DMS53 (cell line): Measurements from ENCODE around the gene RPN2.
"Not testable (repeated sequence)": the region's sequence is repeated elsewhere in the genome, so short reads cannot be mapped to it uniquely, and the experiment has no call there.

Experiments used
- DNase-seq: peaks from one replicate; lab custom pipeline; 2025; lab: John Stamatoyannopoulos, UW

The RPN2 gene

GRCh38 chr20:37178839-37179682 is at the start of gene RPN2, which contains the start of gene MROH8:
Gene RPN2, plus strand, starts transcription at chr20:37179330. Its CDS starts 27 bp downstream, at chr20:37179357.
Gene MROH8, minus strand, starts transcription at chr20:37179548.
- peak; percentile 99 for DNase-seq

GRCh38 chr20:37131486-37131885 is 47.6 kb upstream of the RPN2 start:
- no peak for DNase-seq

GRCh38 chr20:37133952-37134351 is 45.2 kb upstream of the RPN2 start:
- no peak for DNase-seq

DNA sequence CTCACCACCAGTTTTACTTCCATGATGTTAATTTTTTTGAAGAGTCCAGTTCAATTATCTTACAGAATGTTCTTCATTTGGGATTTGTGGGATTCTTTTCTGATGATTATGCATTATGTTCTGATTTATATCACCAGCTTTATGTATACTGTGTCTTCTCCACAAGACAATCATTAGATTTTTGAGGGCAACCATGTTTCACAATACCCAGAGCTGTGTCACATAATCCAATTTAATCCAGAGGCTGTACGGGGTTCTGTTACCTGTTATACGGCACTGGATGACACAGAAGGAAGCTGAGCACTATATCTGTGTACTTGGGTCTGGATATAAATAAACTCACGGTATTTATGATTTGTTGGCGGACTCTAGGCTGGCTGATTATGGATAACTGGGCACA is 41.6 kb upstream of the RPN2 start:
- DNase-seq: no peak

DNA sequence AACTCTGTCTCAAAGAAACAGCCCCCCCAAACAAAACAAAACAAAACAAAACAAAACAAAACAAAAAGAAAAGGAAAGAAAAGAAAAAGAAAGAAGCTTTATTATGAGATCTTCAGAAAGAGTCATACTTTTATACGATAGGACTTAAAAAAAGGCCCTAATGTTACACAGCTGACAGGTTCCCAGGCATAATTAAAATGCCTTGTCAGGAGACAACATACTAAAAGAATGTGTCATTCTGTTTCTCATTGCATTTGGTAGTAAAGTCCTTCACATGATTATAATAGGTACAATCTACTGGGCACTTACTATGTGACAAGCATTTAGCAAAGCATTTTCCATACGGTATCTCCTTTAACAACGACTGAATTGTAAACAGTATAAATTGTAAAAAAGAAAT is 36.4 kb upstream of the RPN2 start:
- no peak for DNase-seq

DNA sequence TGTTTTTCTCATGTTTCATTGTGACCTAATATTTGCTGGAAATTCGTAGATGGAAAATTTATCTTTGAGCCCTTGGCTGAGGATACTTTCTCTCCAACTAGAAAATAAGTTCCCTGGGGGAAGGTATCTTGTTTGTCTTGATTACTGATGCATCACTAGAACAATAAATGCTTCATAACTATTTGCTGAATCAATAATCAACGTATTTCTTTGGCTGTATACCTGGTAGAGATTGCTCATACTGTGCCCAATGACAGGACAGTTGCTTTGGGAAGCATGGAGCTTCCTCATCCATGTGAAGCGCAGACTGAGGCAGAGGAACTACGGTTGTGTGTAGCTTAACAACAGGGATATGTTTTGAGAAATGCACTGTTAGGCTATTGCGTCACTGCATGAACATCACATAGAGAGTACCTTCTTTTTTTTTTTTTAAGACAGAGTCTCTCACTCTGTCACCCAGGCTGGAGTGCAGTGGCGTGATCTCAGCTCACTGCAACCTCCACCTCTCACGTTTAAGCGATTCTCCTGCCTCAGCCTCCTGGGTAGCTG is 34.2 kb upstream of the RPN2 start:
- DNase-seq: no peak

DNA sequence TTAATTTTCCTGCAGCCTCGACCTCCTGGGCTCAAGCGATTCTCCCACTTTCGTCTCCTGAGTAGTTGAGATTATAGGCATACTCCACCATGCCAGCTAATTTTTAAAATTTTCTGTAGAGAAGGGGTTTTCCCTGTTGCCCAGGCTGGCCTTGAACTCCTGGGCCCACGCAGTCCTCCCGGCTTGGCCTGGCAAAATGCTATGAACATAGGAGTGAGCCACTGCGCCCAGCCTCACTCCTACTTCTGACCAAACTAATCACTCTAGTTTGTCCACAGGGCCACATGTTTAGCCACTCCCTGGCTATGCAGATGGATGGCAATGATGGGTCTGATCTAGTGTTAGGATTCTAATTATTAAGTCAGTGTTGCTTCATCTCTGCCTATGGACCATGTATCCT is 31.9 kb upstream of the RPN2 start:
- no peak for DNase-seq

GRCh38 chr20:37150864-37151263 is 28.3 kb upstream of the RPN2 start:
- DNase-seq: not testable (repeated sequence)

DNA sequence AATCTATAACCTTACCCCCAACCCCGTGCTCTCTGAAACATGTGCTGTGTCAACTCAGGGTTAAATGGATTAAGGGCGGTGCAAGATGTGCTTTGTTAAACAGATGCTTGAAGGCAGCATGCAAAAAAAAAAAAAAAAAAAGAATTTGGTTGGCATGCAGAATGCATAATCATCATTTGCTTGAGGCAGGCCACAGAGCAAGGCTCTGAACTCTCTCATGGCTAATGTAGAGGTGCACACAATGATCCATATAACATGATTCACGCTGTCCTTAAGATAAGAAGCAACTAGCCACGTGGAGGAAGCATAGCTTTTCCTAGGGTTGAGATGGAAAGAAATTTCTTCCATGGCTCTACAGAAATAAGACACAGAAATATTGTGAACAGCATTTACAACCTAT is 27.6 kb upstream of the RPN2 start:
- no peak for DNase-seq

GRCh38 chr20:37152284-37152683 is 26.8 kb upstream of the RPN2 start:
- no peak for DNase-seq

- no peak for DNase-seq
Measured at GRCh38 chr20:37154684-37155298, 24.3 kb upstream of the RPN2 start.

- no peak for DNase-seq
Measured at GRCh38 chr20:37155987-37156386, 23.1 kb upstream of the RPN2 start.

DNA sequence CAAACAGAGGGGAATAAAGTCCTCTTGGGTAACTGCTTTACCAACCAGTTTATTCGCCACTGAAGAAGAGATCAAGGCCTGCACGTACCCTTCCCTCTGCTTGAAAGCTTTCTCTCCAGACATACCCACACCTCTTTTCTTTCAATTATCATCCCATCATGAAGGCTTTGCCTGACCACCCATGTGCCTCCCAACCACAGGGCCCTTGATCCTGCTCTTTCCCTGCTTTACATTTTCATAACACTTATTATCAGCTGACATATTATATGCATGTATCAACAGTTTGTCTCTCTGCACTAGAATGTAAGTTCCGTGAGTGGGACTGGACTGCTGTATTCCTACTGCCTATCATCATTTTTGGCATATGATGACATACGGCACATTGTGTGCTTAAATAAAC is 20.9 kb upstream of the RPN2 start:
- DNase-seq: no peak

GRCh38 chr20:37160683-37161082 is 18.4 kb upstream of the RPN2 start:
- DNase-seq: no peak

DNA sequence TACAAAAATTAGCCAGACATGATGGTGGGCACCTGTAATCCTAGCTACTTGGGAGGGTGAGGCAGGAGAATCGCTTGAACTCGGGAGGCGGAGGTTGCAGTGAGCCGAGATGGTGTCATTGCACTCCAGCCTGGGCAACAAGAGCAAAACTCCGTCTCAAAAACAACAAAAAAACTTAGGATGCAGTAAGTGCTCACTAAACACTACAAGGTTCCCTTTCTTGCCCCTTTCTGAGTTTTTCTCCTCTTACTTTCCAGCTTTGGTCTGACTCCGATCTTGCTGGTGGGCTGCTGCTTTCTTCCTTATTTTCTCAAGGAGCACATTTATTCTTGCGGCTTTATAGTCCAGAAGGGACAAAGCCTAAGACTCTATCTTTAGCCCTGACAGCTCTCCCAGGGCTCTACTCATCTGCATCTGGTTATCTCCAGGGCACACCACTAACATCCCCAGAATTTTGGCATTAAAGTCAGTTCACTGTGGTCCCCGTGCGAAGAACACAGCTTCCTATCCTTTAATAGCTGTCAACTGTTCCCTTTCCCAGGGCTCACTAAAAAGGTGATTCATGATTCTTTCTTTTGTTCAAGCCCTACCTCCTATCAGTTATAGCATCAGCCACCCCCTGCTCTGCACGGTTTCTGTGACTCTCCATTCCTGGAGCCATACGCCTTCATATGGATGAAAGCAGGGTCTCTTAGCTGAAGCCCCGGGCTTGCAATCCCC is 17.1 kb upstream of the RPN2 start:
- DNase-seq: no peak

DNA sequence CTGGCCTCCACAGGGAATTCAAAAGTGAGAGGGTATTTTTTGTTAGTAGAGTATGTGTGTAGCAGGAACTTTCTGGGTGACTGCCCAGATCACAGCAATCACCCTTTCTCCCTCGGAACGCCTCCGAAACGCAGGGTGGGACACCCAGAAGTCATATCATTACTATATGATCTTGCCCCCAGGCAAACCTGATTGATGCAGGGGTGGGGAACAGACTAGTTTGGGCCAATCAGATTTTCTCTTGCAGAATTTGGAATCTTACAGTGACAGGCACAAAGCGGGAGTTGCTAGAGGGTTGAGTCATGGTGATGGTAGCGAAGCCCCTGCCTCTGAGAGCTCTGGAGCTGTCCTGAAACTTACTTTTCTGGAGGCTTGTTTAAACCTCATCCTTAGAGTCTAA is 16.5 kb upstream of the RPN2 start:
- DNase-seq: no peak

GRCh38 chr20:37163832-37164554 is 15.1 kb upstream of the RPN2 start:
- no peak for DNase-seq

DNA sequence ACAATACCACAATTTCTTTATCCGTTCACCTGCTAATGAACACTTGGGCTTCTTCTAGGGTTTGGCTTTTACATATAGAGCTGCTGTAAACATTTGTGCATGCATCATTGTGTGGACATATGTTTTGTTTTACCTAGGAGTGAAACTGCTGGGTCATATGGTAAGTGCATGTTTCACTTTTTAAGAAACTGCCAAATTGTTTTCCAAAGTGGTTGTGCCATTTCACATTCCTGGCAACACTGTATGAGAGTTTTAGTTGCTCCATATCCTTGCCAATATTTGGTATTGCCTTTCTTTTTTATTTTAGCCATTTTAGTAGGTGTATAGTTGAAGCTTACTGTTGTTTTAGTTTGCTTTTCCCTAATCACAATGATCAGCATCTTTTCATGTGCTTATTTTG is 14.1 kb upstream of the RPN2 start:
- no peak for DNase-seq

GRCh38 chr20:37166867-37167266 is 12.3 kb upstream of the RPN2 start:
- DNase-seq: no peak

DNA sequence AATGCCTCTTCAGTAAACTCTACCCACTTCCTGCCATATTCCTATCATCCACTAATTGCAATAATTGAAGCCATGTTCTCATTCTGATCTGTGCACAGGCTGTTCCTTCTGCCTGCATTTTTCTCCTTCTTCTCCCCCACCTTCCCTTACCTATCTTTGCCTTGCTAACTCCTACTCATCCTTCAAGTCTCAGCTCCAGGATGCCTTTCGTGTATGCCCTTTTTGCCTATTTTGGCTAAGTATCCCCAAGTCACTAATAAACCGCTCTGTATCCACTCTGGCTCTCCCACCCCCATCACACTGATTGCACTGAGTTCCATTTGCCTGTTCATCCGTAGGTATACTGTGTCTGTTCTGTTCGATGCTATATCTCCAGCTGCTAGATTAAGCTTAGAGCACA is 6.3 kb upstream of the RPN2 start:
- DNase-seq: no peak

DNA sequence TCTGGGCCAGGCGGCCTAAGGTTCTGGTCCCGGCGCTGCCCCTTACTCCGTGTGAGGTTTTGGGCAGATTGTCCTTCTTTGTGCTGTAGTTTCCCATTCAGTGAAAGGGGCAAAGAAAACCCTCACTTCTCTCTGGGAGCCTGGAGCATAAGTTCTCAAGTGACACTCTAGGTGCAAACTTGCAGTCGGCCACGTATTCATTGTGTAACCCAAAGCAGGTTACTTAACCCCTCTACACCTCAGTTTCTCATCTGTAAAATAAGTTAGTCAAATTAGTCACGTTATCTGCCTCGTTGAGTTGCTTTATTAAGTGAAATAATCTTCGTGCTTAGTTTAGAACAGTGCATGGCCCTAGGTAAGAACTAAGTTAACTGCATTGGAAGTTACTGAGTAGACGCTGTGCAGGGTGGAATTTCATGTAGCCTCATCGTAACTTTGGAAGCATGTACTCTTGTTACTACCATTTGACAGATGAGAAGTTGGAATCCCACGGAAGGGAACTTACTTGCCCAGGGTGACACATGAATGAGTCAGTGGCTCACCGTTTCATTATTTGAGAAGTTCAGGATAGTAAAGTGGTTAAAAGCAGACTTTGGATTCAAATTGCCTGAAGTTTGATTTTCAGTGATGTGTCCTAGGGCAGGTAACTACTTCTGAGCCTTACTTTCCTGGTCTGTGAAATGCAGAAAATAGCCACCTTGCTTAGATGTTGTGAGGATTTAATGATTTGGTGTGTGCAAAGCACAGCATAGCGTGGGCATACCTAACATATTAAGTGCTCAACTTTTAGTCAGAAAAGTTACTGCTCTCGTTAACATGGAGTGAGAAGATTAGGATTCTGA is 774 bp downstream of the RPN2 start:
- peak; percentile 31 for DNase-seq
